Neural cell (in vitro differentiated cells): ENCODE data around the gene ANTXR2. TPM values are rescaled to one million over a fixed set of nuclear protein-coding genes. Genes with fewer than 3 reads are reported as not detected.

Experiments used
- H2AFZ ChIP-seq: fragments of 200-600, 300-800 bp; sonication (generic), shearing (Covaris generic); 2 replicates; pipeline ENCODE4 v1.6.0; 2014; ENCODE audit warnings: low read depth, mild to moderate bottlenecking, antibody characterized with exemption, low read length, moderate library complexity
- H3F3A ChIP-seq: fragments of 200-600 bp; shearing (Covaris generic); 2 replicates; pipeline ENCODE4 v1.6.1; 2016; ENCODE audit warnings: mild to moderate bottlenecking, moderate library complexity, mixed read lengths, antibody characterized with exemption, low read length; ENCODE audit not compliant: insufficient read depth, poor library complexity, severe bottlenecking
- H3K27ac ChIP-seq: fragments of 200-600, 300-800 bp; sonication (generic), shearing (Covaris generic); 2 replicates; pipeline ENCODE4 v1.5.1; 2014; ENCODE audit warnings: mild to moderate bottlenecking, low read length, moderate library complexity
- H3K27me3 ChIP-seq: fragments of 300-800, 200-600 bp; sonication (generic), shearing (Covaris generic); 2 replicates; pipeline ENCODE4 v1.6.0; 2014; ENCODE audit warnings: mild to moderate bottlenecking, low read depth, low read length, moderate library complexity; ENCODE audit not compliant: insufficient read depth
- H3K36me3 ChIP-seq: fragments of 300-800, 200-600 bp; sonication (generic), shearing (Covaris generic); 2 replicates; pipeline ENCODE4 v1.5.1; 2014; ENCODE audit warnings: mild to moderate bottlenecking, antibody characterized with exemption, low read length, moderate library complexity; ENCODE audit not compliant: insufficient read depth
- H3K4me2 ChIP-seq: fragments of 300-800, 200-600 bp; sonication (generic), shearing (Covaris generic); 2 replicates; pipeline ENCODE4 v1.6.0; 2014; ENCODE audit warnings: mild to moderate bottlenecking, low read length
- H3K4me3 ChIP-seq: fragments of 300-800, 200-600 bp; sonication (generic), shearing (Covaris generic); 2 replicates; pipeline ENCODE4 v1.5.1; 2014; ENCODE audit warnings: mild to moderate bottlenecking, low read length, moderate library complexity
- H3K79me2 ChIP-seq: fragments of 200-600 bp; shearing (Covaris generic); replicated peaks from 2 replicates; pipeline ENCODE4 v1.6.0; 2014; ENCODE audit warnings: mild to moderate bottlenecking, low read length, moderate library complexity; ENCODE audit not compliant: insufficient read depth
- H3K9ac ChIP-seq: fragments of 300-800, 200-600 bp; sonication (generic), shearing (Covaris generic); 2 replicates; pipeline ENCODE4 v1.6.1; 2016; ENCODE audit warnings: mild to moderate bottlenecking, low read length, mixed read lengths
- H3K9me2 ChIP-seq: fragments of 200-600 bp; shearing (Covaris generic); 2 replicates; pipeline ENCODE4 v1.6.1; 2016; ENCODE audit warnings: mild to moderate bottlenecking, low read length, mixed read lengths; ENCODE audit not compliant: insufficient read depth
- H3K9me3 ChIP-seq: fragments of 200-600, 300-800 bp; sonication (generic), shearing (Covaris generic); 2 replicates; pipeline ENCODE4 v1.6.1; 2016; ENCODE audit warnings: mild to moderate bottlenecking, mixed run types, low read length, moderate library complexity, mixed read lengths
- H4K20me1 ChIP-seq: fragments of 200-600 bp; shearing (Covaris generic); 2 replicates; pipeline ENCODE4 v1.6.1; 2016; ENCODE audit warnings: mild to moderate bottlenecking, mixed run types; ENCODE audit not compliant: insufficient read depth
- CTCF ChIP-seq: fragments of 450-650 bp; IDR thresholded peaks from 2 replicates; pipeline ENCODE4 v1.5.1; 2014; ENCODE audit warnings: antibody characterized with exemption, mild to moderate bottlenecking, moderate library complexity; ENCODE audit not compliant: poor library complexity, severe bottlenecking
- EP300 ChIP-seq: fragments of 450-650 bp; conservative IDR thresholded peaks from 2 replicates; pipeline ENCODE4 v1.6.1; 2014; ENCODE audit warnings: antibody characterized with exemption, mild to moderate bottlenecking, moderate library complexity; ENCODE audit not compliant: poor library complexity, severe bottlenecking
- EZH2 ChIP-seq: fragments of 200-600, 300-800 bp; shearing (Covaris generic), sonication (generic); IDR thresholded peaks from 2 replicates; pipeline ENCODE4 v1.6.1; 2014; ENCODE audit warnings: antibody characterized with exemption, low read length, borderline replicate concordance, mild to moderate bottlenecking; ENCODE audit not compliant: insufficient read depth, poor library complexity, severe bottlenecking
- MXI1 ChIP-seq: fragments of 450-650 bp; conservative IDR thresholded peaks from 2 replicates; pipeline ENCODE4 v1.6.1; 2014; ENCODE audit warnings: antibody characterized with exemption, mild to moderate bottlenecking; ENCODE audit not compliant: poor library complexity, severe bottlenecking
- POLR2AphosphoS5 ChIP-seq: IDR thresholded peaks from 2 replicates; pipeline ENCODE4 v1.6.1; 2012
- RAD21 ChIP-seq: fragments of 450-650 bp; conservative IDR thresholded peaks from 2 replicates; pipeline ENCODE4 v1.6.1; 2014; ENCODE audit warnings: antibody characterized with exemption, mild to moderate bottlenecking, moderate library complexity
- REST ChIP-seq: IDR thresholded peaks from 2 replicates; pipeline ENCODE4 v1.6.1; 2012; ENCODE audit warnings: borderline replicate concordance
- SMC3 ChIP-seq: fragments of 450-650 bp; conservative IDR thresholded peaks from 2 replicates; pipeline ENCODE4 v1.6.1; 2014; ENCODE audit warnings: antibody characterized with exemption, mild to moderate bottlenecking, moderate library complexity; ENCODE audit not compliant: poor library complexity
- TAF1 ChIP-seq: IDR thresholded peaks from 2 replicates; pipeline ENCODE4 v1.6.1; 2012; ENCODE audit warnings: low read depth
- polyA plus RNA-seq: library from polyadenylated mRNA; depleted of rRNA; stranded (reverse); fragments of >200 nt; gene quantifications from 2 replicates; pipeline ENCODE4 v1.2.3, GENCODE V29; 2014

Gene ANTXR2
- polyA plus RNA-seq, 1 donor from 2014 or later, result 31.7 TPM

- H3K4me2 ChIP-seq, result no peak overlapping the region
- H3K79me2 ChIP-seq, result no peaks in the 10 kb centered on the region
- H2AFZ ChIP-seq, result no peak overlapping the region
- no peaks in the 10 kb centered on the region for H4K20me1 ChIP-seq
- no peaks in the 10 kb centered on the region for H3K27me3 ChIP-seq
- H3K4me3 ChIP-seq, result no peak overlapping the region
- no peaks in the 10 kb centered on the region for H3K9me3 ChIP-seq
- no peaks in the 10 kb centered on the region for H3F3A ChIP-seq
- no peaks in the 10 kb centered on the region for H3K36me3 ChIP-seq
- H3K27ac ChIP-seq, result no peak overlapping the region
- no peaks in the 10 kb centered on the region for H3K9me2 ChIP-seq
- TF ChIP-seq SMC3 (no peak), CTCF (no peak), EP300 (no peak), MXI1 (no peak), RAD21 (no peak), POLR2AphosphoS5 (no peak), EZH2 (no peak), TAF1 (no peak), REST (no peak)
- no peak overlapping the region for H3K9ac ChIP-seq
These were observed 42.5 kb upstream of the ANTXR2 start for GRCh38 chr4:80115368-80116181.

GRCh38 chr4:80114732-80115265, 41.8 kb upstream of the ANTXR2 start:
- Histone ChIP-seq H3K27me3 (no peaks in the 10 kb centered on the region), H3K9ac (no peak overlapping the region), H3K9me3 (no peaks in the 10 kb centered on the region), H3F3A (no peaks in the 10 kb centered on the region), H3K27ac (no peak overlapping the region), H3K9me2 (no peaks in the 10 kb centered on the region), H4K20me1 (no peaks in the 10 kb centered on the region), H3K36me3 (no peaks in the 10 kb centered on the region), H3K4me2 (no peak overlapping the region), H3K79me2 (no peaks in the 10 kb centered on the region), H3K4me3 (no peak overlapping the region), H2AFZ (no peak overlapping the region)
- no peak for TF ChIP-seq REST
